GM12801 (cell line): ENCODE data around the gene ARL14EP.

Experiments used
- CTCF ChIP-seq: IDR thresholded peaks from one replicate; pipeline ENCODE4 v1.5.1; 2011; ENCODE audit warnings: control low read depth; ENCODE audit not compliant: insufficient read length; ENCODE audit errors: extremely low read depth

Gene ARL14EP

GRCh38 chr11:30322826-30323710 lies at the start of gene ARL14EP:
Gene ARL14EP, plus strand, starts transcription at chr11:30323104. Its CDS starts 7,845 bp downstream, at chr11:30330949.
- TF ChIP-seq CTCF = no peak

- no peak for TF ChIP-seq CTCF
Measured at GRCh38 chr11:30277176-30277575, 45.7 kb upstream of the ARL14EP start.

DNA sequence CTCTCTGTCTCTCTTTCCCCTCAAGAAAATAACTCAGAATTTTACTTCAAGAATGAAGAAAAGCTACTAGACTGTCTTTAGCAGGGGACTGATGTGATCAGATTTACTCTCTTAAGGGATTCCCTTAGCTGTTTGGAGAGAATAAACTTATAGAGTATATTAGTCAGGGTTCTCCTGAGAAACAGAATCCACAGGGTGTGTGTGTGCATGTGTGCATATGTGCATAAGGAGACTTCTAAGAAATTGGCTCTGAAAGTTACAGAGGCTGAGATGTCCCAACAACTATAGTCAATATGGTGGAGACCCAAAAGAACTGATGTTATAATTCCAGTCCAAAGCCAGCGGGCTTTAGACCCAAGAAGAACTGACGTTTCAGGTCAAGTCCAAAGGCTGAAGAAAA lies 43.1 kb upstream of the ARL14EP start:
- no peak for TF ChIP-seq CTCF

DNA sequence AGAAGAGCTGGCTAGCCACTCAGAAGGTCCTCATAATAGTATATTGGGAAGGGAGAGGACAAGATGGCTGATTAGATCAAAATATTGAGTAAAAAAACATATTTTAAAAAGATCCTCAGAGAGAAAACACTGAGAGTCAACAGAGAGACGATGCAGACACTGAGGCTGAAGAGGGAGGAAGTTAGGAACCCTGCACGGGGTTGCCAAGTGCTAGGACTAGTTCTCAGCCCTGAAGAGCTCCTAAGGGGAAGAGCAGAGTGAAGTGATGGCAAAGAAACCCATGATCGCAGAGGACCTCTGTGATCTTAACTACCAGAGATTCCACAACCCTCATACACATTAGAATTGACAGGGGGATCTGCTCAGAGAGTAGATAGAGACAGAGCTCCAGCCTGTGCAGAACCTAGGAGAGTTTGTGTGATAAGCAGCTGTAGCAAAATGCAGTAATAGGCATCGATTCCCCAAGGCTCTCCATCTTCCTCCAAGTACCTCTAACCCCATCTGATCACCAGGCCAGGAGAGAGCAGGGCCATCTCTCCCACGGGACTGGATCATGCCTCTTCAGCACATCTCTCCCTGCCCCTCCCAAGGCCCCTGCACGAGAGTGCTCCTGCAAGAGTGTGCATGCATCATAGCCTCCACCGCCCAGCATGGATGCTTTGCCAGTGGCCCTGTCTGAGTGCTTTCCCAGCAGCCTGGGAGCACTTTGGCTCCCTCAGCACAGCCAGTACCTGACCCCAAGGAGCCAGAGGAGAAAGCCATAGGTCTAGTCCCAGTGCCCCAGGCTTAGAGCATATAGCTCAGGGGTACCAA lies 41.2 kb upstream of the ARL14EP start:
- TF ChIP-seq CTCF = no peak

DNA sequence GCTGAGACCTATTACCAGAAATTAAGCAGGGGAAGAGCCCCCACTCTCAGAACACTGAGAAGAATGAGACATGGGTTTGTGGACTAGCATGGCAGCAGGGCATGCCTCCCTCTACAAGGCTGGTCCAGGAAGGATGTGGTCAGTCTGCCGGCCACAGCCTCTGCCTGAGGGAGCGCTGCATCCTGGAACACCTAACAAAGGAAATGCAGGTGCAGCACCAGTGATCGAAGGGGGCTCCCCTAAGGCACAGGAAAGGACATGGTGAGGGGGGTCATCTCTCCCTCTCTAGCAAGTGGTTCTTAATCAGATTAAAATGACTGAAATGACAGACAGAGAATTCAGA lies 40.6 kb upstream of the ARL14EP start:
- no peak for TF ChIP-seq CTCF

DNA sequence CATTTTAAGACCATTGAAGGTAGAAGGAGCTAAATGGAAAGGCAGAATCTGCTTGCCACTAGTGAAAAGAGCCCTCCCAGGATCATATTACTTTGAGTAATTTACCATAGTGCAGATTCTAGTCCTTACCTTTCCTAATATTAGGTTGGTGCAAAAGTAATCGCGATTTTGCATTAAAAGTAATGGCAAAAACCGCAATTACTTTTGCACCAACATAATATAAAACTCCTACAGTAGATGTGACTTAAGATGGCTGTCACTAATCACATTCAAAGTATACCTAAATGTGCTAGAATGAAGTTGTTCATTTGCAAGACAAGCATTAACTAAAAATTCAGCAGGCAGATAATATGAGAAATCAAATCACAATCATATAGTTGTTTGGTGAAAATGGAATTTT lies 38.1 kb upstream of the ARL14EP start:
- TF ChIP-seq CTCF = no peak

- TF ChIP-seq CTCF = no peak
Measured at GRCh38 chr11:30285416-30286121, 37.3 kb upstream of the ARL14EP start.
